H9 (cell line): ENCODE data around the gene TYMP. TPM values are rescaled to one million over a fixed set of nuclear protein-coding genes. Genes with fewer than 3 reads are reported as not detected.

Experiments
- DNase-seq: peaks from one replicate; pipeline ENCODE4 v3.0.0-alpha.2; 2017
- H2AFZ ChIP-seq: one replicate; pipeline ENCODE4 v1.6.1; 2013; ENCODE audit warnings: mild to moderate bottlenecking, low read length, control low read depth, moderate library complexity
- H2AK5ac ChIP-seq: 2 replicates; pipeline ENCODE4 v1.6.1; 2013; ENCODE audit warnings: low read length, control low read depth, mixed read lengths; ENCODE audit not compliant: insufficient read length
- H2BK120ac ChIP-seq: one replicate; pipeline ENCODE4 v1.6.1; 2013; ENCODE audit warnings: low read depth, mild to moderate bottlenecking, low read length, control low read depth, inconsistent platforms; ENCODE audit not compliant: poor library complexity, severe bottlenecking
- H2BK12ac ChIP-seq: 2 replicates; pipeline ENCODE4 v1.6.1; 2013; ENCODE audit warnings: low read length, control low read depth, mixed read lengths, low read depth; ENCODE audit not compliant: insufficient read length
- H2BK15ac ChIP-seq: 2 replicates; pipeline ENCODE4 v1.6.1; 2013; ENCODE audit warnings: low read depth, low read length, control low read depth
- H2BK20ac ChIP-seq: one replicate; pipeline ENCODE4 v1.6.1; 2013; ENCODE audit warnings: low read depth, mild to moderate bottlenecking, low read length, control low read depth, inconsistent platforms; ENCODE audit not compliant: poor library complexity, severe bottlenecking
- H2BK5ac ChIP-seq: 2 replicates; pipeline ENCODE4 v1.6.1; 2013; ENCODE audit warnings: low read length, control low read depth, mixed read lengths; ENCODE audit not compliant: insufficient read length
- H3K14ac ChIP-seq: 2 replicates; pipeline ENCODE4 v1.6.1; 2013; ENCODE audit warnings: low read length, control low read depth; ENCODE audit not compliant: insufficient read depth
- H3K18ac ChIP-seq: 2 replicates; pipeline ENCODE4 v1.6.1; 2013; ENCODE audit warnings: low read depth, mild to moderate bottlenecking, mixed read lengths, low read length, control low read depth; ENCODE audit not compliant: insufficient read length
- H3K23ac ChIP-seq: 2 replicates; pipeline ENCODE4 v1.6.1; 2013; ENCODE audit warnings: low read length, control low read depth, mixed read lengths, low read depth; ENCODE audit not compliant: insufficient read length
- H3K23me2 ChIP-seq: 2 replicates; pipeline ENCODE4 v1.6.1; 2013; ENCODE audit warnings: low read depth, mild to moderate bottlenecking, mixed read lengths, low read length, control low read depth; ENCODE audit not compliant: insufficient read length, poor library complexity, severe bottlenecking
- H3K27ac ChIP-seq: 2 replicates; pipeline ENCODE4 v1.5.1; 2013; ENCODE audit warnings: low read length, control low read depth, mixed read lengths, low read depth; ENCODE audit not compliant: insufficient read length
- H3K27me3 ChIP-seq: 2 replicates; pipeline ENCODE4 v1.6.1; 2013; ENCODE audit warnings: low read length, control low read depth, inconsistent platforms; ENCODE audit not compliant: insufficient read depth
- H3K4ac ChIP-seq: 2 replicates; pipeline ENCODE4 v1.6.1; 2013; ENCODE audit warnings: low read depth, mild to moderate bottlenecking, control low read depth, inconsistent platforms, low read length, moderate library complexity
- H3K4me1 ChIP-seq: 2 replicates; pipeline ENCODE4 v1.6.1; 2013; ENCODE audit warnings: low read length, control low read depth, inconsistent platforms; ENCODE audit not compliant: insufficient read depth
- H3K4me2 ChIP-seq: 2 replicates; pipeline ENCODE4 v1.6.1; 2013; ENCODE audit warnings: low read length, control low read depth, mixed read lengths; ENCODE audit not compliant: insufficient read length, insufficient read depth
- H3K56ac ChIP-seq: 2 replicates; pipeline ENCODE4 v1.6.1; 2013; ENCODE audit warnings: low read depth, mild to moderate bottlenecking, mixed read lengths, low read length, control low read depth; ENCODE audit not compliant: insufficient read length
- H3K79me1 ChIP-seq: 2 replicates; pipeline ENCODE4 v1.6.1; 2013; ENCODE audit warnings: low read depth, mild to moderate bottlenecking, moderate library complexity, low read length, control low read depth, inconsistent platforms; ENCODE audit not compliant: insufficient read depth, poor library complexity, severe bottlenecking
- H3K79me2 ChIP-seq: 2 replicates; pipeline ENCODE4 v1.6.1; 2013; ENCODE audit warnings: low read length, control low read depth, inconsistent platforms; ENCODE audit not compliant: insufficient read depth
- H3K9ac ChIP-seq: 2 replicates; pipeline ENCODE4 v1.6.1; 2013; ENCODE audit warnings: low read length, control low read depth, mixed read lengths; ENCODE audit not compliant: insufficient read length; ENCODE audit errors: extremely low read depth
- H3K9me3 ChIP-seq: one replicate; pipeline ENCODE4 v1.6.1; 2013; ENCODE audit warnings: low read depth, low read length, inconsistent platforms; ENCODE audit not compliant: control insufficient read depth
- H3T11ph ChIP-seq: one replicate; pipeline ENCODE4 v1.6.1; 2013; ENCODE audit warnings: mild to moderate bottlenecking, low read length, control low read depth, inconsistent platforms
- H4K20me1 ChIP-seq: one replicate; pipeline ENCODE4 v1.6.1; 2013; ENCODE audit not compliant: control insufficient read depth, insufficient read length, insufficient read depth
- H4K5ac ChIP-seq: 2 replicates; pipeline ENCODE4 v1.6.1; 2013; ENCODE audit warnings: low read depth, mild to moderate bottlenecking, mixed read lengths, low read length, control low read depth; ENCODE audit not compliant: insufficient read length
- H4K8ac ChIP-seq: replicated peaks from 2 replicates; pipeline ENCODE4 v1.6.1; 2013; ENCODE audit warnings: low read length, control low read depth, mixed read lengths, low read depth; ENCODE audit not compliant: insufficient read length
- H4K91ac ChIP-seq: 2 replicates; pipeline ENCODE4 v1.6.1; 2013; ENCODE audit warnings: low read depth, mild to moderate bottlenecking, moderate library complexity, mixed read lengths, low read length, control low read depth; ENCODE audit not compliant: insufficient read length
- H3K27ac Mint-ChIP-seq, 3 experiments: 2 replicates in 2 of 3; 3 replicates in 1 of 3; pipeline ENCODE4 v1.8.0; 2020 to 2021; ENCODE audit warnings: mixed read lengths in 3 of 3, mild to moderate bottlenecking in 1 of 3, moderate library complexity in 1 of 3
- H3K27me3 Mint-ChIP-seq: 2 replicates; pipeline ENCODE4 v1.8.0; 2021; ENCODE audit warnings: low read depth, mild to moderate bottlenecking, moderate library complexity, mixed read lengths
- H3K36me3 Mint-ChIP-seq, 3 experiments: 2 replicates in 2 of 3; 3 replicates in 1 of 3; pipeline ENCODE4 v1.8.0; 2020 to 2021; ENCODE audit warnings: low read depth in 3 of 3, mixed read lengths in 3 of 3; ENCODE audit not compliant: insufficient read depth in 1 of 3
- H3K4me1 Mint-ChIP-seq, 2 experiments: 2 replicates each; pipeline ENCODE4 v1.8.0; 2020; ENCODE audit warnings: mixed read lengths in 2 of 2
- H3K4me3 Mint-ChIP-seq, 2 experiments: 2 replicates in 1 of 2; 3 replicates in 1 of 2; pipeline ENCODE4 v1.8.0; 2020 to 2021; ENCODE audit warnings: mild to moderate bottlenecking in 2 of 2, mixed read lengths in 2 of 2, moderate library complexity in 1 of 2
- H3K9me3 Mint-ChIP-seq, 2 experiments: 2 replicates in 1 of 2; 3 replicates in 1 of 2; pipeline ENCODE4 v1.8.0; 2020; ENCODE audit warnings: mild to moderate bottlenecking in 2 of 2, mixed read lengths in 2 of 2, moderate library complexity in 1 of 2
- CTCF ChIP-seq: fragments of 200-600 bp; sonication (generic); conservative IDR thresholded peaks from 3 replicates; pipeline ENCODE4 v1.8.0; 2021; ENCODE audit warnings: antibody characterized with exemption, mild to moderate bottlenecking
- WGBS: extraction: QIAGEN DNeasy Blood & Tissue Kit; methylation state at CpG from one replicate; pipeline ENCODE4 v1.1.7; 2013; ENCODE audit warnings: missing lambda C conversion rate, low lambda C conversion rate, mixed read lengths; ENCODE audit not compliant: insufficient read length; ENCODE audit errors: extremely low coverage; 5-methylcytosine and 5-hydroxymethylcytosine counted together
- total RNA-seq: library from RNA; stranded (reverse); gene quantifications from 2 replicates; pipeline ENCODE4 v1.2.1, GENCODE V29; 2021

The TYMP gene
- total RNA-seq, 1 experiment from 2014 or later, result 1.0 TPM

GRCh38 chr22:50485221-50486131 lies 44.3 kb downstream of the TYMP start:
- Mint-ChIP-seq H3K4me1 (peaks cover 3 to 6% of the 10 kb centered on the region in 2 experiments; a peak in 2 of 4 replicates), H3K27ac (peak overlapping the region in 1 of 3 experiments; percentile 51; a peak in 2 of 7 replicates), H3K36me3 (peaks cover 0 to 2% (median 0%) of the 10 kb centered on the region in 3 experiments; a peak in 1 of 7 replicates), H3K9me3 (no peaks in the 10 kb centered on the region), H3K4me3 (no peak overlapping the region), H3K27me3 (peaks cover 9% of the 10 kb centered on the region)
- Histone ChIP-seq H4K8ac (no peak overlapping the region), H3K27me3 (peaks cover under 1% of the 10 kb centered on the region; the same call in 1 of the 2 replicates), H2BK12ac (no peak overlapping the region), H3K23me2 (peaks cover 5% of the 10 kb centered on the region), H3K9ac (no peak overlapping the region), H2AFZ (no peak overlapping the region), H2BK5ac (no peak overlapping the region), H3K14ac (no peak overlapping the region), H3K27ac (no peak overlapping the region), H2BK15ac (no peak overlapping the region), H3K23ac (no peak overlapping the region), H4K91ac (no peak overlapping the region), H4K5ac (no peak overlapping the region), H2BK120ac (no peak overlapping the region), H3K18ac (no peak overlapping the region), H3K79me2 (no peaks in the 10 kb centered on the region), H3K4ac (no peak overlapping the region), H2AK5ac (no peak overlapping the region), H2BK20ac (no peak overlapping the region), H3T11ph (no peak overlapping the region), H3K4me1 (no peaks in the 10 kb centered on the region), H3K9me3 (no peaks in the 10 kb centered on the region), H3K79me1 (no peaks in the 10 kb centered on the region), H3K4me2 (no peak overlapping the region), H4K20me1 (no peaks in the 10 kb centered on the region), H3K56ac (no peak overlapping the region)
- no CpG with 5 or more reads among the region's 29 CpGs for WGBS
- TF ChIP-seq CTCF, result no peak
- no peak for DNase-seq
